Spleen (tissue), 7 donors: Measurements from ENCODE around the gene USP32.

Source experiments
- CTCF ChIP-seq, 11 experiments: fragments of 200-600 bp in 7 of 11; fragments of 450-650 bp in 4 of 11; sonication (generic) in 4 of 11; IDR thresholded peaks in 8 of 11; conservative IDR thresholded peaks in 3 of 11; 1 replicate in 7 of 11; 2 replicates in 4 of 11; pipeline versions ENCODE4 v1.4.0 to v1.8.0; 2016 to 2021; ENCODE audit warnings: antibody characterized with exemption in 11 of 11, inconsistent platforms in 4 of 11, mild to moderate bottlenecking in 1 of 11
- POLR2A ChIP-seq, 3 donors: fragments of 450-650 bp; IDR thresholded peaks; one replicate each; pipeline ENCODE4 v1.5.1; 2017; ENCODE audit warnings: antibody characterized with exemption in 3 of 3, mild to moderate bottlenecking in 1 of 3
- donor health status: DM: no; HTN: no; CAD: no; lungs with moderate emphysema.
- donor health status: DM: no; HTN: no; CAD: no.
- donor health status: DM: no; HTN: no; CAD: no.

- TF ChIP-seq CTCF (IDR thresholded peaks at IDR 0.05 in 8 of 11, conservative IDR thresholded peaks at IDR 0.05 in 3 of 11) (no peak), POLR2A (IDR thresholded peaks at IDR 0.05) (no peak)
These were observed 250.6 kb downstream of the USP32 start for GRCh38 chr17:60141111-60142018.
